GM12878 (cell line): ENCODE results near the gene REV3L. TPM values are rescaled to one million over a fixed set of nuclear protein-coding genes. Genes with fewer than 3 reads are reported as not detected.

Experiments
- ATAC-seq: fragments of 200-7000 bp; cut with Tn5 transposase; 3 replicates; pipeline ENCODE4 v1.9.1; 2020; ENCODE audit warnings: mild to moderate bottlenecking, moderate library complexity
- BruUV-seq: library from RNA; stranded (reverse); fragments of 400-500 nt; replicated peaks from 2 replicates; lab custom pipeline; 2021; lab: Mats Ljungman, UMichigan
- CTCF ChIA-PET: fragments of 300-600 bp; sonication (Branson Sonifier 250); formaldehyde crosslinking; extraction: SDS; loops from one replicate; lab custom pipeline; 2021; ENCODE audit warnings: inconsistent platforms; lab: Yijun Ruan, JAX
- POLR2A ChIA-PET: fragments of 350-600 bp; formaldehyde crosslinking; extraction: SDS; loops from one replicate; lab custom pipeline; 2021; ENCODE audit warnings: inconsistent platforms; lab: Charles Lee
- RAD21 ChIA-PET: fragments of 300-600 bp; sonication (Branson Sonifier 250); formaldehyde crosslinking; loops from one replicate; lab custom pipeline; 2023; ENCODE audit warnings: antibody characterized with exemption; ENCODE audit not compliant: unreplicated experiment; lab: Charles Lee
- SMC1A ChIA-PET: fragments of 300-600 bp; sonication (Branson Sonifier 250); formaldehyde crosslinking; loops from one replicate; lab custom pipeline; 2023; ENCODE audit not compliant: unreplicated experiment, uncharacterized antibody; lab: Charles Lee
- DNase-seq: peaks from one replicate; pipeline ENCODE4 v3.0.0-alpha.2; 2011; ENCODE audit warnings: low read depth, low spot score
- FAIRE-seq: peaks from 3 replicates; lab custom pipeline; 2011; peaks lifted over from hg19 to GRCh38; lab: Jason Lieb, UNC
- H2AFZ ChIP-seq: 2 replicates; pipeline ENCODE4 v1.6.0; 2011; ENCODE audit warnings: low read depth, low read length, control low read depth; ENCODE audit not compliant: control insufficient read depth
- H3K27ac ChIP-seq: 2 replicates; pipeline ENCODE4 v1.5.1; 2011; ENCODE audit warnings: control low read depth; ENCODE audit not compliant: control insufficient read depth, insufficient read depth
- H3K27me3 ChIP-seq, 2 experiments: replicated peaks in 1 of 2; 2 replicates each; pipeline versions ENCODE4 v1.6.0 to v1.6.1; 2011; ENCODE audit warnings: low read length in 1 of 2; ENCODE audit not compliant: control insufficient read depth in 2 of 2, insufficient read depth in 2 of 2
- H3K36me3 ChIP-seq, 2 experiments: 2 replicates each; pipeline ENCODE4 v1.5.1; 2011; ENCODE audit warnings: low read length in 1 of 2; ENCODE audit not compliant: control insufficient read depth in 2 of 2, insufficient read depth in 2 of 2
- H3K4me1 ChIP-seq: 2 replicates; pipeline ENCODE4 v1.6.1; 2011; ENCODE audit warnings: mild to moderate bottlenecking, low read length, moderate library complexity, mixed read lengths; ENCODE audit not compliant: control insufficient read depth, insufficient read depth
- H3K4me2 ChIP-seq: 2 replicates; pipeline ENCODE4 v1.6.0; 2011; ENCODE audit warnings: control low read depth; ENCODE audit not compliant: control insufficient read depth, insufficient read depth
- H3K4me3 ChIP-seq: fragments of 200-600 bp; sonication (generic); 2 replicates; pipeline ENCODE4 v1.5.1; 2016
- H3K79me2 ChIP-seq: 2 replicates; pipeline ENCODE4 v1.6.0; 2011; ENCODE audit warnings: low read length; ENCODE audit not compliant: control insufficient read depth, insufficient read depth
- H3K9ac ChIP-seq: 2 replicates; pipeline ENCODE4 v1.8.0; 2011; ENCODE audit warnings: low read length, control low read depth, mixed read lengths; ENCODE audit not compliant: control insufficient read depth, insufficient read depth
- H3K9me3 ChIP-seq: replicated peaks from 3 replicates; pipeline ENCODE4 v1.5.1; 2011; ENCODE audit warnings: mild to moderate bottlenecking, low read length; ENCODE audit not compliant: control insufficient read depth, insufficient read depth
- H4K20me1 ChIP-seq: 2 replicates; pipeline ENCODE4 v1.6.0; 2011; ENCODE audit not compliant: control insufficient read depth, insufficient read depth
- BCL11A ChIP-seq: IDR thresholded peaks from 2 replicates; pipeline ENCODE4 v1.6.1; 2011; ENCODE audit warnings: low read depth, low read length
- FOXM1 ChIP-seq: IDR thresholded peaks from 2 replicates; pipeline ENCODE4 v1.6.1; 2012; ENCODE audit warnings: low read depth, mild to moderate bottlenecking, inconsistent platforms, low read length, moderate library complexity
- IRF3 ChIP-seq: fragments of 450-650 bp; IDR thresholded peaks from 2 replicates; pipeline ENCODE4 v1.6.1; 2014; ENCODE audit warnings: mild to moderate bottlenecking
- KAT2A ChIP-seq: conservative IDR thresholded peaks from 2 replicates; pipeline ENCODE4 v1.6.1; 2011; ENCODE audit warnings: low read depth, low read length; ENCODE audit not compliant: control insufficient read depth
- KDM1A ChIP-seq: fragments of 200-600 bp; sonication (generic); IDR thresholded peaks from 2 replicates; pipeline ENCODE4 v1.6.1; 2016; ENCODE audit warnings: borderline replicate concordance
- KLF5 ChIP-seq: fragments of 450-650 bp; IDR thresholded peaks from 2 replicates; pipeline ENCODE4 v1.6.1; 2014; ENCODE audit warnings: mild to moderate bottlenecking; ENCODE audit not compliant: partially characterized antibody
- NFIC ChIP-seq: IDR thresholded peaks from 2 replicates; pipeline ENCODE4 v1.6.1; 2012; ENCODE audit warnings: low read depth, mild to moderate bottlenecking, inconsistent platforms, low read length, moderate library complexity
- POLR2AphosphoS5 ChIP-seq: IDR thresholded peaks from 2 replicates; pipeline ENCODE4 v1.6.1; 2011; ENCODE audit warnings: mild to moderate bottlenecking, low read length, inconsistent platforms
- RAD51 ChIP-seq: fragments of 450-650 bp; IDR thresholded peaks from 2 replicates; pipeline ENCODE4 v1.6.1; 2016; ENCODE audit warnings: moderate library complexity, mild to moderate bottlenecking, inconsistent platforms
- RBBP5 ChIP-seq: fragments of 200-600 bp; sonication (generic); conservative IDR thresholded peaks from 2 replicates; pipeline ENCODE4 v1.6.1; 2016
- RUNX3 ChIP-seq: IDR thresholded peaks from 2 replicates; pipeline ENCODE4 v1.6.1; 2012; ENCODE audit warnings: low read length, inconsistent platforms
- SKIL ChIP-seq: fragments of 450-650 bp; IDR thresholded peaks from 2 replicates; pipeline ENCODE4 v1.6.1; 2017; ENCODE audit warnings: mild to moderate bottlenecking, low read depth, inconsistent platforms; ENCODE audit not compliant: poor library complexity, severe bottlenecking
- ZNF687 ChIP-seq: fragments of 450-650 bp; IDR thresholded peaks from 2 replicates; pipeline ENCODE4 v1.6.1; 2017; ENCODE audit warnings: mild to moderate bottlenecking, moderate library complexity
- WGBS: methylation state at CpG from one replicate; pipeline ENCODE4 v1.1.6; 2016; ENCODE audit warnings: low lambda C conversion rate; ENCODE audit not compliant: insufficient replicate concordance, insufficient coverage; ENCODE audit errors: missing lambda C conversion rate; 5-methylcytosine and 5-hydroxymethylcytosine counted together
- in situ Hi-C: fragments of 300-500 bp; cut with MboI; formaldehyde crosslinking; loops from 9 replicates; pipeline ENCODE4 v1.14.3; 2018; ENCODE audit warnings: mixed read lengths
- intact Hi-C: fragments of 100-400 bp; cut with micrococcal nuclease; formaldehyde crosslinking; loops from one replicate; pipeline ENCODE4 v1.14.2; 2022; ENCODE audit not compliant: unreplicated experiment
- polyA plus RNA-seq, 11 experiments: library from polyadenylated mRNA; depleted of rRNA in 4 of 11; unstranded in 6 of 11; stranded (reverse) in 5 of 11; fragments of >200 nt; fragmentation: Nextera tagmentation in 4 of 11; fragmentation: Illumina TruSeq in 1 of 11; extraction: Ambion mirVana in 4 of 11; extraction: Trizol in 1 of 11; gene quantifications; 1 replicate in 1 of 11; 2 replicates in 10 of 11; pipeline versions ENCODE4 v1.2.1 to v1.2.3, GENCODE V29; 2011 to 2016; ENCODE audit warnings: inconsistent platforms in 2 of 11, missing spikeins in 2 of 11, low read depth in 1 of 11
- total RNA-seq, 4 experiments: library from RNA; depleted of rRNA in 3 of 4; stranded (reverse); fragments of >200 nt in 3 of 4; fragmentation: Illumina TruSeq in 1 of 4; extraction: Trizol in 1 of 4; gene quantifications; 2 replicates each; pipeline versions ENCODE4 v1.2.1 to v1.2.3, GENCODE V29; 2013 to 2021
- TF ChIP-seq, protein P1 (sequence below): IDR thresholded peaks from 2 replicates; pipeline ENCODE4 v1.6.1; 2011; ENCODE audit warnings: low read depth, mild to moderate bottlenecking, low read length, moderate library complexity, borderline replicate concordance; ENCODE audit errors: extremely low read depth
- TF ChIP-seq, protein P2 (sequence below): fragments of 450-650 bp; IDR thresholded peaks from 2 replicates; pipeline ENCODE4 v1.6.1; 2016; ENCODE audit warnings: mild to moderate bottlenecking

Gene REV3L
- total and polyA plus RNA-seq, 10 of the 15 experiments (the other 5 are each of a cell fraction or from before 2014, with no cell fraction given) = 7.6 to 33.6 (median 21.5) TPM

DNA sequence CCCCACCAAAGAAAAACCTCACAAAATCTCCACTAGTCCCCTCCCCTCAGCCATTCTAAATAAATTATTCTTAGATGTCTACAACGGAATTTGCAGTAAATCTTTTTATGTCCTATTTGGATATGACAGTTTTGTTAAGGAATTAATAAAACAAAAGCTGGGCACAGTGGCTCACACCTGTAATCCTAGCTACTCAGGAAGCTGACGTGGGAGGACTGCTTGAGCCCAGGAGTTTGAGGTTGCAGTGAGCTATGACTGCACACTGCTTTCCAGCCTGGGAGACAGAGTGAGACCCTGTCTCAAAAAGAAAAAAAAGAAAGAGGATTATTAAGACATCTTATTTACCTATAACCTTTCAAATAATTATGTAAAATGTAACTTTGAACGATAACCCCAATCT is 230.3 kb downstream of the REV3L start:
- DNase-seq (no peak), FAIRE-seq (no peak)
- H3K27ac ChIP-seq = no peak overlapping the region
- ChIA-PET POLR2A (no interaction called here), CTCF (interaction anchor here (4.8 kb wide), 1 partner anchor 226 kb away, joined by 17 read pairs; no protein-coding TSS in a partner anchor), SMC1A (interaction anchor here (2.4 kb wide), 1 partner anchor 226 kb away, joined by 10 read pairs; no protein-coding TSS in a partner anchor)
- no peak overlapping the region for H3K4me2 ChIP-seq
- intact Hi-C loops = loop anchor here (10.0 kb wide), 1 partner anchor 352 kb away; the partner anchor contains the start of gene TRAF3IP2
- H2AFZ ChIP-seq = no peak overlapping the region
- no peak overlapping the region for H3K9ac ChIP-seq
- no peak overlapping the region for H3K4me3 ChIP-seq
- no TSS peak for BruUV-seq
- H4K20me1 ChIP-seq = no peaks in the 10 kb centered on the region
- H3K36me3 ChIP-seq = no peaks in the 10 kb centered on the region
- H3K79me2 ChIP-seq = no peaks in the 10 kb centered on the region
- H3K27me3 ChIP-seq = no peaks in the 10 kb centered on the region
- no peaks in the 10 kb centered on the region for H3K4me1 ChIP-seq
- no peaks in the 10 kb centered on the region for H3K9me3 ChIP-seq
- TF ChIP-seq RUNX3 = no peak
- TF ChIP-seq POLR2AphosphoS5 = no peak
- TF ChIP-seq SKIL = no peak
- no peak for TF ChIP-seq KDM1A
- TF ChIP-seq, protein P1, sequence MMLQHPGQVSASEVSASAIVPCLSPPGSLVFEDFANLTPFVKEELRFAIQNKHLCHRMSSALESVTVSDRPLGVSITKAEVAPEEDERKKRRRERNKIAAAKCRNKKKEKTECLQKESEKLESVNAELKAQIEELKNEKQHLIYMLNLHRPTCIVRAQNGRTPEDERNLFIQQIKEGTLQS = no peak
- TF ChIP-seq, protein P2, sequence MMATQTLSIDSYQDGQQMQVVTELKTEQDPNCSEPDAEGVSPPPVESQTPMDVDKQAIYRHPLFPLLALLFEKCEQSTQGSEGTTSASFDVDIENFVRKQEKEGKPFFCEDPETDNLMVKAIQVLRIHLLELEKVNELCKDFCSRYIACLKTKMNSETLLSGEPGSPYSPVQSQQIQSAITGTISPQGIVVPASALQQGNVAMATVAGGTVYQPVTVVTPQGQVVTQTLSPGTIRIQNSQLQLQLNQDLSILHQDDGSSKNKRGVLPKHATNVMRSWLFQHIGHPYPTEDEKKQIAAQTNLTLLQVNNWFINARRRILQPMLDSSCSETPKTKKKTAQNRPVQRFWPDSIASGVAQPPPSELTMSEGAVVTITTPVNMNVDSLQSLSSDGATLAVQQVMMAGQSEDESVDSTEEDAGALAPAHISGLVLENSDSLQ = no peak
- TF ChIP-seq FOXM1 = no peak
- TF ChIP-seq KLF5 = no peak
- TF ChIP-seq ZNF687 = no peak
- TF ChIP-seq BCL11A = no peak
- TF ChIP-seq IRF3 = no peak
- no peak for TF ChIP-seq RBBP5
- TF ChIP-seq RAD51 = no peak
- no peak for TF ChIP-seq NFIC
- no peak for TF ChIP-seq KAT2A
- TF ChIP-seq, all 136 proteins: peak for 0
- 61% methylated on average over 3 of the region's 3 CpGs for WGBS
- in situ Hi-C loops = loop anchor here (5.0 kb wide), 2 partner anchors 390 to 795 kb away; no protein-coding TSS in a partner anchor
- RAD21 ChIA-PET = interaction anchor here (0.9 to 1.2 kb wide), 2 partner anchors 136 to 570 kb away, joined by 3 read pairs; no protein-coding TSS in a partner anchor
- no peak for ATAC-seq
